GM13976 (cell line): ENCODE results near the gene THBS3.
"Not testable (repeated sequence)": the region's sequence is repeated elsewhere in the genome, so short reads cannot be mapped to it uniquely, and the experiment has no call there.

Experiments
- DNase-seq: peaks from one replicate; pipeline ENCODE4 v3.0.0; 2012; ENCODE audit warnings: low spot score
- in situ Hi-C: fragments of 300-500 bp; cut with MboI; formaldehyde crosslinking; loops from one replicate; pipeline ENCODE4 v1.12.0; 2022; ENCODE audit warnings: low sequenced_read_pairs, mixed read lengths, inconsistent platforms; ENCODE audit not compliant: unreplicated experiment
- TF ChIP-seq, protein P1 (sequence below): IDR thresholded peaks from 2 replicates; pipeline ENCODE4 v1.5.1; 2012; ENCODE audit warnings: borderline replicate concordance, mild to moderate bottlenecking; ENCODE audit not compliant: insufficient read depth; ENCODE audit errors: extremely low read depth, missing control alignments, control extremely low read depth

THBS3 gene

DNA sequence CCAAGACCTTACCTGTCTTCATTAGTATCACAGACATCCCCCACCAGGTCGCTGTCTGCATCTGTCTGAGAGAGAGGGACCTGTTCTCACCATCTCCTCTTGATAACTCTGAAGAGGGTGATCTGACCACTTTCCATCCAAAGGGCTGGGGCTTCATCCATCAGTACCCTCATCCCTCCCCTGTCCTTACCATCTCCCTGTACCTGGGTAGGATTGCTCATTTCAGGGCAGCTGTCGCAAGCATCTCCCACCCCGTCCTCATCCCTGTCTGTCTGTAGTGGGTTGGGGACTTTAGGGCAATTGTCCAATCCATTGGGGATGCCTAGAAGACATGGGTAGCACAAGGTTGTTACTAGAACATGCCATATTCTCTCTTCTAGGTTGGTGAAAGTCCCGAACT lies 7.9 kb downstream of the THBS3 start:
- TF ChIP-seq, protein P1, sequence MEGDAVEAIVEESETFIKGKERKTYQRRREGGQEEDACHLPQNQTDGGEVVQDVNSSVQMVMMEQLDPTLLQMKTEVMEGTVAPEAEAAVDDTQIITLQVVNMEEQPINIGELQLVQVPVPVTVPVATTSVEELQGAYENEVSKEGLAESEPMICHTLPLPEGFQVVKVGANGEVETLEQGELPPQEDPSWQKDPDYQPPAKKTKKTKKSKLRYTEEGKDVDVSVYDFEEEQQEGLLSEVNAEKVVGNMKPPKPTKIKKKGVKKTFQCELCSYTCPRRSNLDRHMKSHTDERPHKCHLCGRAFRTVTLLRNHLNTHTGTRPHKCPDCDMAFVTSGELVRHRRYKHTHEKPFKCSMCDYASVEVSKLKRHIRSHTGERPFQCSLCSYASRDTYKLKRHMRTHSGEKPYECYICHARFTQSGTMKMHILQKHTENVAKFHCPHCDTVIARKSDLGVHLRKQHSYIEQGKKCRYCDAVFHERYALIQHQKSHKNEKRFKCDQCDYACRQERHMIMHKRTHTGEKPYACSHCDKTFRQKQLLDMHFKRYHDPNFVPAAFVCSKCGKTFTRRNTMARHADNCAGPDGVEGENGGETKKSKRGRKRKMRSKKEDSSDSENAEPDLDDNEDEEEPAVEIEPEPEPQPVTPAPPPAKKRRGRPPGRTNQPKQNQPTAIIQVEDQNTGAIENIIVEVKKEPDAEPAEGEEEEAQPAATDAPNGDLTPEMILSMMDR: no peak
- in situ Hi-C loops: no loop called here

DNA sequence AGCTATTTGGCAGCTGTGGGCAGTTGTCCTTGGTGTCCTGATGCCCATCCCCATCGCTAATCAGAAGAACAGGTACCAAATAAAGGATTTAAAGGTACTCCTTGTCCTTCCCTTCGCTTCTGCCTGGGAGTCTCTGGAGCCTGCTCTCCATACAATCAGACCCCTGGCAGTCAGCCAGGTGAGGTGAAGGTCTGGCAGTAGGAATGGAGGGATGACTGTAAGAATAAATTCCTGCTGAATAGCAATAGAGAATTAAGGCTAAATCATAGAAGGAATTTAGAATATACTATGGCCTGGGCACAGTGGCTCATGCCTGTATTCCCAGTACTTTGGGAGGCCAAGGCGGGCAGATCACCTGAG lies 9.2 kb downstream of the THBS3 start:
- DNase-seq: no peak
- TF ChIP-seq, protein P1: no peak
- in situ Hi-C loops: no loop called here

More for the DNA sequence above, 7.9 kb downstream of the THBS3 start:
- no peak for DNase-seq

GRCh38 chr1:155197901-155198546 lies 9.7 kb downstream of the THBS3 start:
- TF ChIP-seq, protein P1: no peak
- no peak for DNase-seq
- in situ Hi-C loops: no loop called here

DNA sequence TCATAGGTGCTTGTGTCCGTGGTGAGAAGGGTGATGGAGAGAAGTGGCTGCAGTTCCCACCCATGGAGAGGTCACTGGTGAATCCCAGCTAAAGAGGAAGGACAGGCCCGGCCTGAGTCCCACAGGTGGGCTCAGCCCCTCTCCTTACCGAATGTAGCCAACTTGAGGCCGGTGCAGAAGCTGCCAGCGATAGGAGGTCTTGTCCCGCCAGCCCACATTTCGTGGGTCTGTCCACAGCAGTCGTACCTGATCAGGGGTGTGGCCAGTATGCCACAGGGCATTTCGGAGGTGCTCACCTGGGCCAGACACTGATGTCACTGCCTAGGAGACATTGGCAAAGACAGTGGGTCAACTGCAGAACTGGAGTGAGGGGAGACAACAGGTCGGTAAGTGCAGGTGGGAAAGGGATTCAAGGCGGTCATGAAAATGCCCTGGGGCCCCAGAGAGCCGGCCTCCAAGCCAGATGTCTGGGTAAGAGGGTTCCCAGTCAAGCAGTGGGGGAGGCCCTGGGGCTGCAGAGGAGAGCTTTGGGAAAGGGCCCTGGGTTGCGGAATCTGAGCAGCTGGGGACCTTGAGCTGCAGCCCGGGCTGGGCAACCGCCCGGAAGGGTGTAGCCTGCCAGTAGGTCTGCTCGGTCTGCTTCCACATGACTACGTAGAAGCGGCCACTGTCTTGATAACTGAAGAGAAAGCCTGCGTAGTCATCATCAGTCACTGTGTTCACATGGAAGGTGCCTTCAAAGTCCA lies 10.6 kb downstream of the THBS3 start:
- in situ Hi-C loops: no loop called here
- TF ChIP-seq, protein P1: no peak
- DNase-seq: no peak

GRCh38 chr1:155196103-155196892 lies 11.4 kb downstream of the THBS3 start:
- TF ChIP-seq, protein P1: no peak
- no peak for DNase-seq
- in situ Hi-C loops: no loop called here

DNA sequence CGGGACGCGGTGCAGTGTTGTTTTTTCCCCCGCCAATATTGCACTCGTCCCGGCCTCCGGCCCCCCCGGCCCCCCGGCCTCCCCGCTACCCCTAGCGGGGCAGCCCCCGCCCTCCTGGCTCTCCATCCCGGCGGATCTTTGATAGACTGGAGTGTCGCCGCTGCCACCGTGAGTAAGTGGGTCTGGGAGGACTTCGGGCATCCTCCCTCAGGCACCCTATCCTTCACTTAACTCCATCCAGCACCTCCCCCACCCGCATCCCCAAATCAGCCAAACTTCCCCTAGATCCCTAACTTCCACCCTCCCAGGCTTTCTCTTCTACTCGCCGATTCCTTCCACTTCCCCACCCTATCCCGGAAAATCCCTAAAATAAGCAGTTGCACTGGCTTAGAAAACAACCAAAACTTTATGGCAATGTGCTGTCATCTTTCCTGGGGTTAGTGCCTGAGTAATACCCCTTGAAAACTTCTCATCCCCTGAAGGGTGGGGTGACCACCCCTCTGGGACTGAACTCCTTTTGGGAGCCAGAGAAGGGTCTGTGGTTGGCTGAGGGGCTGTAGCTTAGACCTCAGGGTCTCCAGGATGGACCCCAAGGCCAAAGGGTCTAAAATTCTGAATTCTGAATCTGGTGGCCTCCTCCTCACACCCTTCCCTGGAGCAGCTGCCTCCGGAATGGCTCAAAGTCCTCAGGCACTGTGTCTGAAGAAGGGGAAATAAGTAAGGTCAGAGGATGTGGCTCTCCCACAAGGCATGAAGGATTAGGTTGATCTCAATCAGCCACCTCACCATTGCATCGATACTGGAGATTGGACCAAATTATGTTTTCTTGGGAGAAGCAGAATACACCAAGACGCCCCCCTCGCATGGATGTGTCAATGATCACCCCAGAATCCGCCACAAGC lies 12.2 kb downstream of the THBS3 start:
- TF ChIP-seq, protein P1: no peak
- no peak for DNase-seq
- in situ Hi-C loops: no loop called here

- in situ Hi-C loops, DNase-seq: not testable (repeated sequence)
These were observed 13.8 kb downstream of the THBS3 start for GRCh38 chr1:155193991-155194240.
